ENCODE results near the gene PPA1.

DNA sequence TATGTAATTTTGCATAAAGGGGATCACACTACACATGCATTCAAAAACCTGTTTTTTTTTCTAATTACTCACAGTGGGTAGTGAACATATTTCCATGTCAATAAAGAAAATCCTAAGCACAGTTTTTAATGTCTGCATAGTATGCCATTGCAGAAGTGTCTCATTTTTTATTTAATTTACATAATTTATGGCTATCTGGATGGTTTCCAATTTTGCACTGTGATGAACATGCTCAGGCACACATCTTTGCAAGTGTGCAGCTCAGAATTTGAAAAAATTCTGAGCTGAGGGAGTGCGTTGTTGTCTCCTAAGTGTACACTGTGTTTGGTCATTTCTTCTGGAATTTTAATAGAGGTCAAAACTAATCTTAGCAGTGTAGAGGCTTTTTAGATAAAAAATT lies 48.4 kb upstream of the PPA1 start:
- TF ChIP-seq CTCF (IDR thresholded peaks at IDR 0.05) = no peak
- TF ChIP-seq POLR2A (IDR thresholded peaks at IDR 0.05) = no peak

Measured in thyroid gland (tissue), 4 donors.